OCI-LY7 (cell line): ENCODE data around the gene LPCAT1. TPM values are rescaled to one million over a fixed set of nuclear protein-coding genes. Genes with fewer than 3 reads are reported as not detected.

Experiments
- BruUV-seq: library from RNA; stranded (reverse); fragments of 400-500 nt; replicated peaks from 2 replicates; lab custom pipeline; 2021; lab: Mats Ljungman, UMichigan
- CTCF ChIA-PET: fragments of 300-600 bp; sonication (Branson Sonifier 250); formaldehyde crosslinking; loops from one replicate; lab custom pipeline; 2022; ENCODE audit warnings: antibody characterized with exemption; ENCODE audit not compliant: unreplicated experiment; lab: Charles Lee
- POLR2A ChIA-PET: fragments of 300-600 bp; sonication (Branson Sonifier 250); formaldehyde crosslinking; loops from one replicate; lab custom pipeline; 2022; ENCODE audit warnings: antibody characterized with exemption; lab: Charles Lee
- DNase-seq: peaks from one replicate; pipeline ENCODE4 v3.0.0-alpha.2; 2015; ENCODE audit warnings: low spot score
- H2AFZ ChIP-seq: fragments of 200-600 bp; sonication (generic), shearing (Covaris generic); 2 replicates; pipeline ENCODE4 v1.6.1; 2014; ENCODE audit warnings: mild to moderate bottlenecking, antibody characterized with exemption, low read length, moderate library complexity
- H3K27ac ChIP-seq: fragments of 200-600 bp; sonication (generic); 2 replicates; pipeline ENCODE4 v1.5.1; 2014; ENCODE audit warnings: mixed run types, low read depth, mild to moderate bottlenecking, moderate library complexity, low read length, inconsistent platforms; ENCODE audit not compliant: poor library complexity, severe bottlenecking
- H3K36me3 ChIP-seq: fragments of 200-600 bp; sonication (generic); 2 replicates; pipeline ENCODE4 v1.6.1; 2014; ENCODE audit warnings: mild to moderate bottlenecking, antibody characterized with exemption, low read length, moderate library complexity, mixed read lengths; ENCODE audit not compliant: insufficient read depth
- H3K4me1 ChIP-seq: fragments of 200-600 bp; sonication (generic); 2 replicates; pipeline ENCODE4 v1.5.1; 2014; ENCODE audit warnings: mild to moderate bottlenecking, low read length; ENCODE audit not compliant: insufficient read depth, poor library complexity, severe bottlenecking
- H3K4me2 ChIP-seq: fragments of 200-600 bp; sonication (generic); 2 replicates; pipeline ENCODE4 v1.6.1; 2014; ENCODE audit warnings: mild to moderate bottlenecking, low read length
- H3K4me3 ChIP-seq: fragments of 200-600 bp; sonication (generic); 2 replicates; pipeline ENCODE4 v1.5.1; 2014; ENCODE audit warnings: mild to moderate bottlenecking, low read depth, low read length; ENCODE audit not compliant: poor library complexity, severe bottlenecking
- H3K79me2 ChIP-seq: fragments of 200-600 bp; sonication (generic); 2 replicates; pipeline ENCODE4 v1.6.1; 2016; ENCODE audit warnings: low read depth, mild to moderate bottlenecking, low read length, moderate library complexity, mixed read lengths; ENCODE audit not compliant: insufficient read depth
- H3K9me2 ChIP-seq: fragments of 200-600 bp; sonication (generic); 2 replicates; pipeline ENCODE4 v1.6.1; 2016; ENCODE audit warnings: mild to moderate bottlenecking, low read length, mixed read lengths; ENCODE audit not compliant: insufficient read depth
- H3K9me3 ChIP-seq: fragments of 200-600 bp; sonication (generic); 2 replicates; pipeline ENCODE4 v1.6.1; 2014; ENCODE audit warnings: mild to moderate bottlenecking, mixed run types, low read length, mixed read lengths
- H4K20me1 ChIP-seq: fragments of 200-600 bp; sonication (generic); 2 replicates; pipeline ENCODE4 v1.6.1; 2014; ENCODE audit warnings: mild to moderate bottlenecking, antibody characterized with exemption, low read length, moderate library complexity, mixed read lengths; ENCODE audit not compliant: insufficient read depth
- EZH2phosphoT487 ChIP-seq: fragments of 200-600 bp; sonication (generic); IDR thresholded peaks from 2 replicates; pipeline ENCODE4 v1.6.1; 2018; ENCODE audit warnings: low read depth, borderline replicate concordance, mild to moderate bottlenecking, mixed run types, antibody characterized with exemption, low read length, moderate library complexity, mixed read lengths
- intact Hi-C: fragments of 100-400 bp; cut with micrococcal nuclease; formaldehyde crosslinking; loops from one replicate; pipeline ENCODE4 v1.10.0; 2022; ENCODE audit not compliant: unreplicated experiment
- total RNA-seq, 2 experiments: library from RNA; depleted of rRNA in 1 of 2; stranded (reverse); fragments of >200 nt in 1 of 2; shearing (Covaris generic) in 1 of 2; gene quantifications; 2 replicates each; pipeline ENCODE4 v1.2.3, GENCODE V29; 2014 to 2022
- TF ChIP-seq, protein P1 (sequence below): fragments of 200-600 bp; sonication (generic); conservative IDR thresholded peaks from 2 replicates; pipeline ENCODE4 v1.5.1; 2014; ENCODE audit warnings: mild to moderate bottlenecking, antibody characterized with exemption, low read length, moderate library complexity, mixed read lengths

LPCAT1 gene
- total RNA-seq, 2 experiments from 2014 or later: 47.7 to 63.6 TPM

DNA sequence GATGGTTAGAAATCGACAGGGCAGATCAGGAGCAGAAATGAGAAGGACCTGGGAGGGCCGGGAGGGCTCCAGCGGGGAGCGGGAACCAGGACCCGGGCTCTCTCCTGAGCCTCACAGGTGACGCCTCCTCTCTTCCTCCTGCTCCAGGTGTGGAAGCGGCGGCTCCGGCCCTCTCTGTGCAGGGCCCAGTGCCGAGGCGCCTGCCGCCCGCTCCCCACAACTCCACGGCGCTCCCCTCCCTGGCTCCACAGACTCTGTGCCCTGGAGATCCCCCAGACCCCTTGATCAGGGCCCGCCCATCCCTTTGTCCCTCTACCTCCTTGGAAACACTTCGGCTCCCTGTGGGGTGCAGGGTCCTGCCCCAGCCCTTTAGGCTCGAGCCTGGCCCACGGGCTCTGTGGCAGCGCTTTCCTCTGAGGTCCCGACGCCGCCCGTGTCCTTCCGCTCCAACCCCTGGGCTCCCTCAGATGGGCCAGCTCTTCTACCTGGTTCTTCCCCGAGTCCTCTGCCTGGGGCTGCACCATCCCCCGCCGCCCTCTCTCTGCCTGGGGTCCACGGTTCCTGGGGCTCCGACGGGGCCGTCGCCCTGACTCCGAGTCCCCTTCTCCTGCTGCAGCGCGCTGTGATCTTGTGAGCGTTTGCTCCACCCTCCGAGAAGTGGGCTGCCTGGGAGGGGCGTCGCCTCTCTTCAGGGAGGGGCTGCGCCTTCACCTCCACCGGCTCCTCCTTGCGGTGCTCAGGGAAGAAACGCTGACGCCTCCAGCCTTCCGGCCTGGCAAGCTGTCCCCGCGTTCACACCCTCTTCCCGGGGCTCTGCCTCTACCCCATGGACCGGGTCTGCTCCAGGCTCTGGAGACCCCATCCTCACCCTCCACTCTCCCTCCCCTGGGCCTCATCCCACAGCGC, 56.2 kb downstream of the LPCAT1 start:
- H3K79me2 ChIP-seq: no peaks in the 10 kb centered on the region
- H3K4me3 ChIP-seq: no peak overlapping the region
- TF ChIP-seq, protein P1, sequence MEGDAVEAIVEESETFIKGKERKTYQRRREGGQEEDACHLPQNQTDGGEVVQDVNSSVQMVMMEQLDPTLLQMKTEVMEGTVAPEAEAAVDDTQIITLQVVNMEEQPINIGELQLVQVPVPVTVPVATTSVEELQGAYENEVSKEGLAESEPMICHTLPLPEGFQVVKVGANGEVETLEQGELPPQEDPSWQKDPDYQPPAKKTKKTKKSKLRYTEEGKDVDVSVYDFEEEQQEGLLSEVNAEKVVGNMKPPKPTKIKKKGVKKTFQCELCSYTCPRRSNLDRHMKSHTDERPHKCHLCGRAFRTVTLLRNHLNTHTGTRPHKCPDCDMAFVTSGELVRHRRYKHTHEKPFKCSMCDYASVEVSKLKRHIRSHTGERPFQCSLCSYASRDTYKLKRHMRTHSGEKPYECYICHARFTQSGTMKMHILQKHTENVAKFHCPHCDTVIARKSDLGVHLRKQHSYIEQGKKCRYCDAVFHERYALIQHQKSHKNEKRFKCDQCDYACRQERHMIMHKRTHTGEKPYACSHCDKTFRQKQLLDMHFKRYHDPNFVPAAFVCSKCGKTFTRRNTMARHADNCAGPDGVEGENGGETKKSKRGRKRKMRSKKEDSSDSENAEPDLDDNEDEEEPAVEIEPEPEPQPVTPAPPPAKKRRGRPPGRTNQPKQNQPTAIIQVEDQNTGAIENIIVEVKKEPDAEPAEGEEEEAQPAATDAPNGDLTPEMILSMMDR: no peak
- no peak for TF ChIP-seq EZH2phosphoT487
- intact Hi-C loops: loop anchor here (1.0 kb wide), 1 partner anchor 299 kb away; no protein-coding TSS in a partner anchor
- H4K20me1 ChIP-seq: no peaks in the 10 kb centered on the region
- H3K4me2 ChIP-seq: no peak overlapping the region
- no peak overlapping the region for H3K27ac ChIP-seq
- no peaks in the 10 kb centered on the region for H3K9me2 ChIP-seq
- POLR2A ChIA-PET: interaction anchor here (0.6 kb wide), 2 partner anchors 40 to 566 kb away, joined by 3 read pairs; no protein-coding TSS in a partner anchor
- no TSS peak for BruUV-seq
- peaks cover 90% of the 10 kb centered on the region for H3K36me3 ChIP-seq
- DNase-seq: no peak
- H2AFZ ChIP-seq: no peak overlapping the region
- H3K9me3 ChIP-seq: no peaks in the 10 kb centered on the region
- no peaks in the 10 kb centered on the region for H3K4me1 ChIP-seq
- CTCF ChIA-PET: no interaction called here

DNA sequence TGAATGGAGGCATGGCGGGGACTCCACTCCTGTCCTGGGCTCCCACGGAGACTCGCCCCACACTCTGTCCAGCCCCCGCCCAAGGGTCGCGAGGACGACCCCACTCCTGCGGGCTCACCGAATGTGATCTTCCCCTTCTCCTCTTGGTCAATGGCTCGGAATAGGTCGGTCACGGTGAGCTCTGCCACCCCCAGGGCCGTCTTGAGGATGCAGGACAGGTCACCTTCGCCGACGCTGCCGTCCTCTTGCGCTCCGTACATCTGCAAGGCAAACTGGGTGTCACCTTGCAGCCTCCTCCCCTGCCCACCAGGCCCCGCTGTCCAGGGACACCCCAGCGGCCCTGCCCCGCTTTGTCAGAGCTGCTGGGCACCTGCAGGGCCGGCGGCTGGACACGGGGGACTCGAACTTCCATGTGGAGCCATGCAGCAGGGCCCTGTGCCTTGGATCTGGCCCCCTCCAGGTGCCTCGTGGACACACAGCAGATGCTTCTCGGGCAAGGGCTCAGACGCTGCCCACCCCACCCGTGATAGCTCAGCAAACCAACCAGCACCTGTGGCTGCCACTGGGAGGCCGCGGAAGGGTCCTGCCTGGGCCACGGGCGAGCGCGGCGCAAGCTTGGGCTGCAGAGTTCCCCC, 57.0 kb downstream of the LPCAT1 start:
- POLR2A ChIA-PET: interaction anchor here (0.6 kb wide), 1 partner anchor 18 kb away, joined by 3 read pairs; no protein-coding TSS in a partner anchor

More for the DNA sequence above, 57.0 kb downstream of the LPCAT1 start:
- intact Hi-C loops: no loop called here
- TF ChIP-seq, protein P1: no peak
- TF ChIP-seq EZH2phosphoT487: no peak
- Histone ChIP-seq H3K27ac (no peak overlapping the region), H3K4me1 (no peaks in the 10 kb centered on the region), H3K9me3 (no peaks in the 10 kb centered on the region), H2AFZ (no peak overlapping the region), H3K9me2 (no peaks in the 10 kb centered on the region), H4K20me1 (no peaks in the 10 kb centered on the region), H3K79me2 (no peaks in the 10 kb centered on the region), H3K36me3 (peaks cover 90% of the 10 kb centered on the region), H3K4me2 (no peak overlapping the region), H3K4me3 (no peak overlapping the region)
- CTCF ChIA-PET: no interaction called here
- no TSS peak for BruUV-seq
- DNase-seq: no peak
